GOT3 (cell line): Measurements from ENCODE around the gene PPP1R13B.

Experiments
- DNase-seq: peaks from one replicate; lab custom pipeline; 2025; ENCODE audit warnings: mixed read lengths; lab: John Stamatoyannopoulos, UW

Gene PPP1R13B

GRCh38 chr14:103714063-103714724, 133.2 kb downstream of the PPP1R13B start:
- no peak for DNase-seq

DNA sequence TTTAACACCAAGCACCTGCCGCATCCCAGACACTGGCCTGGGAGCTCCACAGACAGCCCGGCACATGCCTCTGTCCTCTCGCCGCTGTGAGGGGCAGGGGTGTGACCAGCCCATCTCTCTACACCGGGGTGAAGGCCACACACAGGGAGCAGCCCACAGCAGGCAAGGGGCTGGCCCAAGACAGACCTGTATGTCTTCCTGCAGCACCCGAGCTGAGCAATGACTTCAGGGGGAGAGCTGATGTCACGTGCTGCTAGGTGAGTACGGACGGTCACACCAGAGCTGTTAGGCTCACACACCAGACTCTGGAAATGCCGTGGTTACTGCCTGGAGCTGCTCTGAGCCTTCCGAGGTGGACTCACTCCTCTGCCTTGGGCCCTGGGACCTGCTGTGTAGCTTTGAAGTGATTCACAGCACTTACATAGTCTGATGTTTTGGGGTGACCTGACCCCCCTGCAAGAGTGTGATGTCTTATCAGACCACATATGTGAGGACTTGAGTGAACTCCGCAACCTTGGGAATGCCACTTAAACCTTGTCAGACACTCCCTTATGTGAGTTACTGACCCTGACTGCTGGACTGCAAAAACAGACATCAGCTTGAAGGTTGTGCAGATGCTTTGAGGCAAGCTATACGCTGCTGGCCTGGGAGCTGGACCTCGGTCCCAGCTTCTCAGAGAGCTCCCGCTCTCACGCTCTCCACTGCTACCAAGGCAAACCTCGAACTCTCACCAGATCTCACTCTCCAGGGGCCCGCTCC, 133.9 kb downstream of the PPP1R13B start:
- DNase-seq = no peak

GRCh38 chr14:103712633-103713247, 134.6 kb downstream of the PPP1R13B start:
- DNase-seq = no peak

GRCh38 chr14:103711516-103712431, 135.6 kb downstream of the PPP1R13B start:
- DNase-seq = no peak

DNA sequence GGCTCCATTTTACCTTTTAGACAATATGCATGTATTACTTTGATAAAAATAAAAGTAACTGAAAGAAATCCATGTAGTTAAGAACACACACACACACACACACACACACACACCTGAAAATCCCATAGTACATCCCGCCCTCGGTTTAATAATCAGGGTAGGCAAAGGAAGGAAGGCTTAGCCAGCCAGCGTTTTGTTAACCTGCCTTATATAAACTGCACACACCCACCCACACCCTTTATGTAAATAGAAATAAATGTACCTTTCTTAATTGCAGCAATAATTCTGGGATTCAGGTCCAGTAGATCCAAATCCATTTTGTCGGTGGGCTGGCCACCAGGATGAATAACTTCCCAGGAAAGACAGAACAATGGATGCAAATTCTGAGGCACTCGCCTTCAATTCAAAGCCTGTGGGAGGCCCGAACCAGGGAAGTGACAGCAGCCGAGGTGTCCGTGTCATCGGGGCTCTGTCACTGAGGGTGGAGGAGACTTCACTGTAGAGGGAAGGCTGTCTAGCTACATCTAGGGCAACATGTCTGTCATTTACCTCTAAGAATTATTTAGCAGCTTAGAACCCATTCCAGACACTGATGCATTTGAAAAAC, 136.5 kb downstream of the PPP1R13B start:
- no peak for DNase-seq

DNA sequence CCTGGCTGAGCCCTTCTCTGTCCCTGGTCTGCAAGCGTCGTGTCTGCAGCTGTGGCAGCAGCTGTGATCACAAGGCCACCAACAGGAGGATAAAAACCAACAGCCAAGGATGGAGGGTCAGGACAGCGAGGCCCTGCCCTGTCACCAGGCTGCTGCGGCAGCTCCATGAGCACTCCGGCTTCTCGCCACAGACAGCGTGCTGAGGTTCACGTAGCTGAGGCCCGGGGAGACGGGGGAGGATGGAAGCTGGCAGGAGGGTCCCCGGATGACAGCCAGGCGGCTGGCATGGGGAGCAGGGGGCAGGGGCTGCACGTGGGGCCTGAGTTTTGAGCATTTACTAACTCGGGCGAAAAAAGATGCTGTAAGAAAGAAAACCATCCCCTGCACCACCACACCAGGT, 137.6 kb downstream of the PPP1R13B start:
- no peak for DNase-seq

DNA sequence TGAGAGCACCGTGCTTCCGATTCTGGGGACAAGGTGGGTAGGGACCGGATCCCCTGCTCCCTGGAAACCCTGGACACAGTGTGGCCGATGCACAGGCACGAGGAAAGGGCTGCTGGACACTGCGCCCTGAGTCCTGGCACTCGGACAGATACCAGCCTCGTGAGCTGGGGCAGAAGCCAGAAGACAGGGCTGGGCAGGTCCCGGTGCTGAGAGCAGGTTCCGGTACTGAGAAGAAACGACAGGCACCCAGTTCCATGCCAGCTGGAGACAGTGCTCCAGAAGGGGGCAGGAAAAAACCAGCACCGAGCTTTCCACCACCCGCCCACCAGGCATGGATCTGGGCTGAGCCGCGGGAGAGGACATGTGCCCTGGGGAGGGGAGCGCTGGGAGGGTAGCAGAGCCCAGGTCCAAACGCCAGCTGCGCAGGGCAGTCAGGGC, 138.6 kb downstream of the PPP1R13B start:
- no peak for DNase-seq

- no peak for DNase-seq
Measured at GRCh38 chr14:103707329-103708263, 139.8 kb downstream of the PPP1R13B start.

- no peak for DNase-seq
Measured at GRCh38 chr14:103706551-103707328, 140.6 kb downstream of the PPP1R13B start.

DNA sequence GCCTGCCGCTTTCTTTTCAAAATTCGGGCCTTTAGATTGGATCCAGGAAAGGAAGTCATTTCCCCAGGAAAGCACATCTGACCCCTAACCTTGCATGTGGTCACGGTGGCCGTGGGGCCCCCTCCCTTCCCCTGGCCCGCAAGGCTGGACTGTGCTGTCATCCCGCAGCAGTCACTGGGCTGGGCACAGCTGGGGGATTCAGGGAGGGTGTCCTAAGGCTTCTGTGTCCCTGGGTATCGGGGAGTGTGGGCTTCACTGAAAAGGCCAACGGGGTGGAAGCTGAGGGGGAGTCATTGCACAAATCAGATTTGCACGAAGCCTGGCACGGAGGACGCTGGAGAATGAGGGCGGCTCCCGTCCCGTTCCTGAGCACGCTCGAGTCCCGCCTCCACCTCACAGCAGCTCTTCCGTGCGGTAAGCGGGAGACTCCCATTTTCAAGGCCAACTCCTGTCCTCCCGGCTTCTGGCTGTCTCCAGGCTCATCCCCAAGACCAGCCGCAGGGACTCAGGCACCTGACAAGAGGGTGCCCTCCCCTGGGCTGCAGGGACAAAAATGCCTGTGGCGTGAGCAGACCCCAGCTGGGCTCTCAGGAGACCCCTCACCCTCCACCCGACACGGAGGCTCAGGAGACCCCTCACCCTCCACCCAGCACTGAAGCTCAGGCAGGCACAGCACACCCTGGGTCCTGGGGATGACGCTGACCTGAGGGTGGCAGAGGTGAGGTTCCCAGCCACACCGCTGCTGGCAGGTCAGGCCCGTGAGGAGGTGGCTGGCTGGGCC, 141.7 kb downstream of the PPP1R13B start:
- DNase-seq = no peak

DNA sequence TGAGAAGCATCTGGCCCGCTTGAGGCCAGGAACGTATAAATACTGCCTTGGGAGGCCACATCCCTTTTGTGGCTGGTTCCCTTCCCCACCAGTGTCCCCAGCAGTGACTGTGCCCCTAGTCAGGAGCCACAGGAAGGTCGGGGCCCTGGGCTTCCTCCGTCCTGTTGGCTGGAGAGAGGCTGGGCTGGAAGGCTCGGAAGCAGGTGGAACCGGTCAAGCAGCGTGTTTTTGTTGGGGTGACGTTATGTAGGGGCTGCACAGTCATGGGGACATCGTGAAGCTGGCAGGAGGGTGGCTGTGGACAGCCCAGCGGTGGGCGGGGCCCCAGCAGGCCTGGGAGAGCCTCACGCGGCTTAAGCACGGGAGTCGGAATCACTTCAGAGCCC, 142.3 kb downstream of the PPP1R13B start:
- DNase-seq = no peak

GRCh38 chr14:103704708-103705107, 142.7 kb downstream of the PPP1R13B start:
- no peak for DNase-seq

GRCh38 chr14:103703433-103704385, 143.7 kb downstream of the PPP1R13B start:
- no peak for DNase-seq

DNA sequence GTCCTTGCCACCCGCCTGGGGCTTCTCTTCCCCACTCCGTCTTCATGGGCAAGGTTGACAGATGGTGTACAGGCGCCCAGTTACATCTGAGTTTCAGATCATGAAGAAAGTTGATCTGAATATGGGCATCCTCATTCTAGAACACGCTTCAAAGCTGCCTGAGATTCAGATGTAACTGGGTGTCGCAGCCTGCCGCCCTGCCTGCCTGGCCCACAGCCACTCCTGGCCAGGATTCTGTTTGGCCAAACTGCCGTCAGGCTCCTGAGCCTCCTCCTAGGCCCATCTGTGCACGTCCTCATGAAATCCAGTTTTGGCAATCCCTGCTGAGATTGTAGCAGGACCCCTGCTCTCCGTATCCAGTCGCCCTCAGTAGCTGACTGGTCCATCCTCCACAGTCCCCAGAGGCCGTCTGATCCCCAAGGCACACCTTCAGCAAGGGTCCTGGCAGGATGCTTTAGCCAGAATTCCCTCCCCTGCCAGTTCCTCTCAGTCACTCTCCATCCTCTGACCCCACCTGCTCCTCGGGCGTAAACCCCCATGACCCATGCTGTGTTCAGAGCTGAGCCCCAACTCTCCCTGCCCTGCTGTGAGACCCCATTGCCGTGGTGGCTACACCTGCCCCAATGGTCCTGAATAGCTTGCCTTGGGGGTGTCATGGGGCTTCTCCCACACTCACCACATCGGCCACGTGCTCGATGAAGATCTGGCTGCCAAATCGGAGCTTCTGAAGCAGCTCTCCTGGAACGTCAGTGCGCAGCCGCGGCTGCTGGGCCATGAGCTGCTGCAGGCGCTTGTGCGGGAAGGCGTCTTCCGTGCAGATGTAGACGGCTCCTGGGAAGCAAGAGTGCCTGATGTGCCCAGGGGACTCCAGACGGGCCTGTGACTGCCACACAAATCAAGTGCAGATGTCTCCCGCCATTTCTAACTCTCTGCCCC, 144.6 kb downstream of the PPP1R13B start:
- no peak for DNase-seq

GRCh38 chr14:103702095-103702494, 145.3 kb downstream of the PPP1R13B start:
- no peak for DNase-seq

GRCh38 chr14:103700753-103701490, 146.5 kb downstream of the PPP1R13B start:
- no peak for DNase-seq
